MM.1S (cell line): ENCODE results near the gene NPC1L1.

Experiments
- DNase-seq: peaks from one replicate; pipeline ENCODE4 v3.0.0-alpha.2; 2015
- H2AFZ ChIP-seq: fragments of 300-600 bp; sonication (generic); 2 replicates; pipeline ENCODE4 v1.6.0; 2016; ENCODE audit warnings: antibody characterized with exemption, low read length
- H3F3A ChIP-seq: fragments of 300-600 bp; sonication (generic); 2 replicates; pipeline ENCODE4 v1.6.1; 2016; ENCODE audit warnings: mild to moderate bottlenecking, antibody characterized with exemption, low read length, moderate library complexity, mixed read lengths; ENCODE audit not compliant: insufficient read depth
- H3K27ac ChIP-seq: fragments of 300-600 bp; sonication (generic); 2 replicates; pipeline ENCODE4 v1.5.1; 2016; ENCODE audit warnings: mild to moderate bottlenecking, low read length
- H3K27me3 ChIP-seq: fragments of 300-600 bp; sonication (generic); replicated peaks from 2 replicates; pipeline ENCODE4 v1.6.0; 2016; ENCODE audit warnings: low read length; ENCODE audit not compliant: insufficient read depth
- H3K36me3 ChIP-seq: fragments of 300-600 bp; sonication (generic); replicated peaks from 2 replicates; pipeline ENCODE4 v1.6.1; 2016; ENCODE audit warnings: mild to moderate bottlenecking, low read length, mixed read lengths; ENCODE audit not compliant: insufficient read depth
- H3K4me1 ChIP-seq: fragments of 300-600 bp; sonication (generic); 2 replicates; pipeline ENCODE4 v1.6.1; 2016; ENCODE audit warnings: low read length, mixed read lengths
- H3K4me2 ChIP-seq: fragments of 300-600 bp; sonication (generic); 2 replicates; pipeline ENCODE4 v1.6.0; 2016; ENCODE audit warnings: low read depth, low read length
- H3K4me3 ChIP-seq: fragments of 300-600 bp; sonication (generic); 2 replicates; pipeline ENCODE4 v1.5.1; 2016; ENCODE audit warnings: low read length, mixed read lengths
- H3K79me2 ChIP-seq: fragments of 300-600 bp; sonication (generic); 2 replicates; pipeline ENCODE4 v1.6.1; 2016; ENCODE audit warnings: mixed run types, low read length, mixed read lengths
- H3K9ac ChIP-seq: fragments of 300-600 bp; sonication (generic); 2 replicates; pipeline ENCODE4 v1.6.1; 2016; ENCODE audit warnings: low read length, mixed read lengths
- H3K9me2 ChIP-seq: fragments of 300-600 bp; sonication (generic); replicated peaks from 2 replicates; pipeline ENCODE4 v1.6.1; 2016; ENCODE audit warnings: mild to moderate bottlenecking, low read length, mixed read lengths; ENCODE audit not compliant: insufficient read depth
- H3K9me3 ChIP-seq: fragments of 300-600 bp; sonication (generic); replicated peaks from 2 replicates; pipeline ENCODE4 v1.6.1; 2016; ENCODE audit warnings: mild to moderate bottlenecking, low read length, mixed read lengths; ENCODE audit not compliant: insufficient read depth
- H4K20me1 ChIP-seq: fragments of 300-600 bp; sonication (generic); 2 replicates; pipeline ENCODE4 v1.6.1; 2016; ENCODE audit warnings: mild to moderate bottlenecking, low read length, moderate library complexity, mixed read lengths; ENCODE audit not compliant: insufficient read depth
- CTCF ChIP-seq: fragments of 300-600 bp; sonication (generic); IDR thresholded peaks from 2 replicates; pipeline ENCODE4 v1.5.1; 2016; ENCODE audit warnings: antibody characterized with exemption, low read length, mixed read lengths
- EZH2 ChIP-seq: fragments of 300-600 bp; sonication (generic); optimal IDR thresholded peaks from 2 replicates; pipeline ENCODE3; 2017; ENCODE audit warnings: low read depth, mild to moderate bottlenecking, antibody characterized with exemption, low read length, mixed read lengths
- EZH2phosphoT487 ChIP-seq: fragments of 300-600 bp; sonication (generic); IDR thresholded peaks from 2 replicates; pipeline ENCODE4 v1.6.1; 2018; ENCODE audit warnings: antibody characterized with exemption, low read length

Gene NPC1L1

DNA sequence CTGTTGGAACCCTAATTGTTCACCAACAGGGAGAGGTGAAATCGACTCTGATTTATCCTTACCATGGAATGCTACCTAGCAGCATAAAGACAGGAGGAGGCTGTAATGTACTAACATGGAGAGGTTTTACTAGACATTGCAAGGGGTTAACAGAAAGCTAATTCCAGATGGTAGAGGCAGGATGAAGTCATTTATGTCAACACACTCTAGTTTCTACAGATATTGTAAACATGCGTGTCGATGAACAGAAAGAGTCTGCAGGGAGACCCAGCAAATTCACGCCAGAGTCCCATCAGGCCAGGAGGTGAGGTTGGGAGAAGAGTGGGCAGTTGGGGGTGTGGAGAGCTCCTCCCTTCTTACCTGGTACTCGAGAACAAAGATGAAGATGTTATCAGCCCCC, 7.0 kb downstream of the NPC1L1 start:
- Histone ChIP-seq H3K4me2 (no peak overlapping the region), H2AFZ (no peak overlapping the region), H3K4me1 (no peaks in the 10 kb centered on the region), H3K9me2 (no peaks in the 10 kb centered on the region), H3K36me3 (no peaks in the 10 kb centered on the region), H3K79me2 (no peaks in the 10 kb centered on the region), H3K9ac (no peak overlapping the region), H3K27me3 (no peaks in the 10 kb centered on the region), H4K20me1 (no peaks in the 10 kb centered on the region), H3K27ac (no peak overlapping the region), H3K9me3 (no peaks in the 10 kb centered on the region), H3F3A (no peaks in the 10 kb centered on the region), H3K4me3 (no peak overlapping the region)
- TF ChIP-seq CTCF (no peak), EZH2phosphoT487 (no peak), EZH2 (no peak)
- no peak for DNase-seq

- no peak for DNase-seq
- H3K9me3 ChIP-seq, result no peaks in the 10 kb centered on the region
- TF ChIP-seq EZH2 (no peak), EZH2phosphoT487 (no peak), CTCF (no peak)
- no peak overlapping the region for H3K4me2 ChIP-seq
- H3K4me3 ChIP-seq, result no peak overlapping the region
- H3K9me2 ChIP-seq, result no peaks in the 10 kb centered on the region
- H3K9ac ChIP-seq, result no peak overlapping the region
- H3F3A ChIP-seq, result no peaks in the 10 kb centered on the region
- H4K20me1 ChIP-seq, result no peaks in the 10 kb centered on the region
- H3K27me3 ChIP-seq, result no peaks in the 10 kb centered on the region
- no peaks in the 10 kb centered on the region for H3K36me3 ChIP-seq
- no peaks in the 10 kb centered on the region for H3K79me2 ChIP-seq
- no peak overlapping the region for H3K27ac ChIP-seq
- no peaks in the 10 kb centered on the region for H3K4me1 ChIP-seq
- H2AFZ ChIP-seq, result no peak overlapping the region
Observed at GRCh38 chr7:44533301-44534055, 7.7 kb downstream of the NPC1L1 start.

DNA sequence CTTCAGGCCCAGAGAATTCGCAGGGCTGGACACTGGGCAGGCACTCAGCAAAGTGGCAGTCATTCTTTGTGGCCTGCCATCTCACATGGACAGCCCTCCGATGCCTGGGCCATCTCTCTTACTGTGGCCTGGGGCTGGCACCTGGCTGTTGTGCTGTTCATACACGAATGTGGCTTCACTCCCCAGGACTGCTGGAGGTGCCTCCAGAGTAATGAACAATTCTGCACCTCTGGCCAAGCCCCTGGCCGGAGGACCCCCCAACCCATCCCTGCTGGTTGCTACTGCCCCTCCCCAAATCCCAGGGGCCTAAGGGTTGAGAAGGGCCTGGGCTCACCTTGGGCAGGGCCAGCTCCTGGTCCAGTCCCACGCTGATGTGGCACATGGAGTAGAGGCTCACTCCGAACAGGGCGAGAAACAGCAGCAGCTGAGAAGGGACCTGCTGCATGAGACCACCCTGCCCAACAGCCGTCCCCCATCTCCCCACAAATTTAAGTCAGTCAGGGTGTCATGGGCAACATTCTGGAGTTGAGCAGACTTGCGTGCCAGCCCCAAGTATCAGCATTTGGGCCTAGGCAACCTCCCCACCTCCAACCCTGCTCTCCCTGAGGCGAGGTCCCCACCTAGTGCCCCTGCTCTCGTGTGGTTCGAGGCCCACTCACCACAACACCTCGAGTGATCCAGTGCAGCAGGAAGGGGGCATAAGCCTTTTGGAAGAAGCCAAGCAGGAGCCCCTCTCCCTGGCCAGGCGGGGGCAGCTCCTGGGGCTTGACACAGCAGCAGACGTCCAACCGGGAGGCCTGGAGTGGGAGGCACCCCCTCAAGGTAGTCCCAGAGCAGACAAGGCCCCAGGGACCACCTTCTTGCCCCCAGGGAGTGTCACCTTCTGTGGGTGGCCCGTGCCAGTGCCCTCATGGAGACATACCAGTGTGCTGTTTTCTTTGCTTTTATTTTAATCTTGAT, 9.4 kb downstream of the NPC1L1 start:
- no peaks in the 10 kb centered on the region for H3K9me2 ChIP-seq
- no peak overlapping the region for H3K4me2 ChIP-seq
- H3K36me3 ChIP-seq, result no peaks in the 10 kb centered on the region
- H4K20me1 ChIP-seq, result no peaks in the 10 kb centered on the region
- H3K79me2 ChIP-seq, result no peaks in the 10 kb centered on the region
- TF ChIP-seq CTCF, result no peak
- TF ChIP-seq EZH2phosphoT487, result no peak
- no peak for DNase-seq
- no peaks in the 10 kb centered on the region for H3K27me3 ChIP-seq
- H3K9ac ChIP-seq, result no peak overlapping the region
- no peaks in the 10 kb centered on the region for H3K4me1 ChIP-seq
- H3K4me3 ChIP-seq, result no peak overlapping the region
- H3F3A ChIP-seq, result no peaks in the 10 kb centered on the region
- H3K27ac ChIP-seq, result no peak overlapping the region
- H2AFZ ChIP-seq, result no peak overlapping the region
- no peaks in the 10 kb centered on the region for H3K9me3 ChIP-seq
